Activated T-cell treated with anti-CD3 and anti-CD28 coated beads, Interleukin-2, amount 50 U/mL, for 72 hours (primary cell): ENCODE data around the gene TBRG4. TPM values are rescaled to one million over a fixed set of nuclear protein-coding genes. Genes with fewer than 3 reads are reported as not detected.
"Not testable (repeated sequence)": the region's sequence is repeated elsewhere in the genome, so short reads cannot be mapped to it uniquely, and the experiment has no call there.

Source experiments
- ATAC-seq, 2 donors: fragments of 150-1000 bp; cut with Tn5 transposase; replicated peaks in 1 of 2; 2 replicates each; pipeline ENCODE4 v1.10.0; 2021; ENCODE audit warnings: moderate library complexity in 2 of 2, mild to moderate bottlenecking in 1 of 2
- DNase-seq, 2 donors: peaks; one replicate each; pipeline ENCODE4 v3.0.0; 2021 to 2022; ENCODE audit warnings: mixed read lengths in 1 of 2
- H3K27ac Mint-ChIP-seq: one replicate; pipeline ENCODE4 v1.8.0; 2022; ENCODE audit warnings: mild to moderate bottlenecking, moderate library complexity, mixed read lengths
- H3K27me3 Mint-ChIP-seq: one replicate; pipeline ENCODE4 v1.8.0; 2022; ENCODE audit warnings: low read depth, mixed read lengths
- H3K36me3 Mint-ChIP-seq, 2 donors: one replicate each; pipeline ENCODE4 v1.8.0; 2022; ENCODE audit warnings: mixed read lengths in 2 of 2, mild to moderate bottlenecking in 1 of 2; ENCODE audit not compliant: insufficient read depth in 2 of 2
- H3K4me1 Mint-ChIP-seq: one replicate; pipeline ENCODE4 v1.8.0; 2022; ENCODE audit warnings: low read depth, mixed read lengths
- H3K4me3 Mint-ChIP-seq, 2 donors: one replicate each; pipeline ENCODE4 v1.8.0; 2022; ENCODE audit warnings: mild to moderate bottlenecking in 2 of 2, mixed read lengths in 2 of 2, moderate library complexity in 2 of 2
- H3K9me3 Mint-ChIP-seq, 2 donors: one replicate each; pipeline ENCODE4 v1.8.0; 2022; ENCODE audit warnings: mixed read lengths in 2 of 2
- total RNA-seq, 2 donors: library from RNA; stranded (reverse); gene quantifications; one replicate each; pipeline ENCODE4 v1.2.3, GENCODE V29; 2022

The TBRG4 gene
- 100 to 1,000 TPM; 107 to 118 TPM for total RNA-seq

DNA sequence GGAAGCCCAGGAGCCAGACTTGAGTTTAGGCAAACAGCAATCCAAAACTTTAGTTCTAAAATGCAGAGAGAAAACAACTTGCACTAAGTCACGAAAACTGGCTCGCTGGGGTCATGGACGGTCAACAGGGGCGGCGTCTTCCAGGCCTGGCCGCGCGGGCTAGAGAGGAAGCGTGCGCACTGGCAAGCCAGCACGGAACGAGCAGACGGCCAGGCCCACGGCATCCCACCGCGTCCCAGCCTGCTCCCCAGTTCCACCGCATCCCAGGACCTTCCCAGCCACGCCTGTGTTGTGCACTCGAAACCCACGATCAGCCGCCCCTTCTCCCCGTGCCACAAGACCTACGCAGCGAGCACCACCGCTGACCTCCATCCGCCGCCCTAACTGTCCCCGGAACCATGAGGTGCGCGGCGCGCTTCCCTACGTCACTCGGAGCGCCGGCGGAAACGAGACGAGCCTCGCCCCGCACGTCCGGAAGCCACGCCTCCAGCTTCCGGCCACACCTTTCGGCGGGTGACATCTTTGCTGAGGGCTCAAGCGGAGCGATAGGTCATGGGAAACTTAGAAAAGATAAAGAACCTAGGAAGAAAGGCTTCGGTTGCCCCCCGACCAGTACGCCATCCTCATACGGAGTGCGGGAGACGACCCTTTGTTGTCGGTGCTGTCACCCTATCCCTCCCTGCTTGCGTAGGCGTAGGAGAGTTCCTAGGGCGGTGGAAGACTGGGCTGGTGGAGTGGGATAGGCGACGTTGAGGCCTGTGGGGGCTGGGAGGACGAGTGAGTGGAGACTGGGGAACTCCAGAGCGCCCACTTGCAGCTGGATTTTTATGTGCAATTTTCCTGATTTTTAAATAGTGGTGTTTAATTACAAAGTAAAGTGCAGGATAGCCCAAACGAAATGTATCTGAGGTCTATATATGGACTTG, at the start of gene TBRG4:
Gene TBRG4 (minus strand): TSS at position 400 of the 926 bp plus-strand sequence. CDS start 2,460 bp downstream, outside the sequence.
- Mint-ChIP-seq H3K9me3 (no peaks in the 10 kb centered on the region), H3K27me3 (peaks cover 6% of the 10 kb centered on the region), H3K4me1 (peaks cover 35% of the 10 kb centered on the region), H3K4me3 (peak within 1 kb of the TSS; percentile 94 to 95), H3K36me3 (peaks cover 10 to 24% of the 10 kb centered on the region in 2 donors), H3K27ac (peak within 1 kb of the TSS; percentile 97)
- ATAC-seq (peak; percentile 96 to 98), DNase-seq (peak; percentile 95)

DNA sequence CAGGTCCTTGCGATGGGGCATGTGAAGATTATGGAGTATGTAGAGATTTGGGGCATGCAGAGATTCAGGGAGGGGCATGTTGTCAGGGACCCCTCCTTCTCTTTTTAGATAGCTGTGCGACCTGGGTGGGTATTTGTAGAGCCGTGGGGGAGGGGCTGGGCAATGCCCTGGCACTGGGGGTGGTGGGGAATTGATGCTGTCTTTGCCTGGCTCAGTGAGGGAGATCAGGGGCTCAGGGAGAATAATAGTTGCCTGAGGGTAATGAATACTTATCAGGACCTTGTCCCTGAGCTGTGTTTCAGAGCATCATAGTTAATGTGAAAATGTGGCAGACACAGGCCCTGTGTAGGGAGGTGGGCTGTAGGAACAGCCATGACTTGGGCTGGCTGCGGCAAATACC, 49.6 kb upstream of the TBRG4 start:
- peaks cover 32% of the 10 kb centered on the region for H3K27me3 Mint-ChIP-seq
- H3K4me1 Mint-ChIP-seq, result peaks cover 5% of the 10 kb centered on the region
- no peak overlapping the region for H3K4me3 Mint-ChIP-seq
- peaks cover 2 to 4% of the 10 kb centered on the region in 2 donors for H3K9me3 Mint-ChIP-seq
- no peak overlapping the region for H3K27ac Mint-ChIP-seq
- ATAC-seq, result no peak
- peaks cover 1 to 3% of the 10 kb centered on the region in 2 donors for H3K36me3 Mint-ChIP-seq
- no peak for DNase-seq

DNA sequence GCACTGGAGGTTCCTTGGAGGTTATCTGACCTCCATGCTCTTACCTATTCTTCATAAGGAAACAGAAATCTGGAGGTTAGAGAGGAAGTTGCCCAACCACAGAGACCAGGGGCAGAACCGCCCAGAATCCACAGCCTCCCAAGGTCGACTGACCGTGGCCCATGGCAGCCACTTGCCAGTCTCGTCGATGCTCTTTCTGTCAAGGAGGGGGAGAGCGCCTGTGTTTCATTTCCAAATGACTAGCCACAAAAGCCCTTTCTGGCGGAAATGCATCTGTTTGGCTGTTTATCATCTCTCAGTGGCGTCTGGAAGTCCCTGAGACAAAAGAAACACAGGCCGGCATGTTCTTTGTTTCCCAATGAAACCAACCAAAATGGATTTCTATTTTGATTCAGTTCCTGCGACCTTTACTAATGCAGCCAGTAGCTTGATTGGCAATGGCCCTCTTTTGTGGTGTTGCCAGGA, 49.0 kb upstream of the TBRG4 start:
- H3K4me1 Mint-ChIP-seq, result peaks cover 5% of the 10 kb centered on the region
- H3K27ac Mint-ChIP-seq, result no peak overlapping the region
- ATAC-seq (no peak), DNase-seq (no peak)
- peaks cover 27% of the 10 kb centered on the region for H3K27me3 Mint-ChIP-seq
- no peak overlapping the region for H3K4me3 Mint-ChIP-seq
- H3K9me3 Mint-ChIP-seq, result peaks cover 2 to 4% of the 10 kb centered on the region in 2 donors
- H3K36me3 Mint-ChIP-seq, result peaks cover 1 to 3% of the 10 kb centered on the region in 2 donors

DNA sequence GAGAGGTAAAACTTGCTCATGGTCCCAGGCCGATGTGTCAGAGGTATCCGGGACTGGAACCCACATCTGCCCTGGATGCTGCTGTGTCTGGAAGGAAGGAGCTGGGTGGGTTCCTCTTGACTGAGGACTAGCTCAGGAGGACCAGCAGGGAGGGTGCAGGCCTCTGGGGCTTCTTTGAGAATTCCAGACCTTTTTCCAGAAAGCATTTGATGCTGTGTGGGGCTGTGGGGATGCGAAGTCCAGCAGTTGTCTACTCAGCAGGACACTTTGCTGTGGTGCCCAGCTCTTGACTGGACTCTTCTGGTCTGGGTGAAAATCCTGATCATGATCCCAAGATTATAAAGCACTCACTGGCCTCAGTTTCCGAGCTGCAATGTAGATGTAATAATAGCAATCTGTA, 47.8 kb upstream of the TBRG4 start:
- H3K4me1 Mint-ChIP-seq, result peaks cover 5% of the 10 kb centered on the region
- H3K27me3 Mint-ChIP-seq, result peaks cover 27% of the 10 kb centered on the region
- H3K9me3 Mint-ChIP-seq, result no peaks in the 10 kb centered on the region
- ATAC-seq, result no peak
- no peak overlapping the region for H3K27ac Mint-ChIP-seq
- no peaks in the 10 kb centered on the region for H3K36me3 Mint-ChIP-seq
- H3K4me3 Mint-ChIP-seq, result no peak overlapping the region
- DNase-seq, result no peak

DNA sequence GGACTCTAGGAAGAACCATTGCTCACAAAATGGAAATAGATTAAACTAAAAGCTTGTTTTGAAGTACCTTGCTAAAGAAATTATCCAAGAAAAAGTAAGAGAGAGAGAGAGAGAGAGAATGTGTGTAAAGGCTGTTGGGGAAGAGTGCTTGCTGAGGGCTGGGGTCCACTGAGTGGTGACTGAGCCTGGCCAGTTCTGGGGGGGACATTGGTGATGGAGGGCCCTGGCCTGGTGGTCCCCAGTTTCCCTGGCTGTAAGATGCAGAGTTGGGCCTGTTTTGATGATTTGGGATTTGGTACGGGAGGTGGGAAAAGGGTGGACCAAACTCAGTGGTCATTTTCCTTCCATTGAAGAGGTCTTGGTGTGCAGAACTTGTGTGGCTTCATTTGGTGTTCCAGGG, 47.0 kb upstream of the TBRG4 start:
- Mint-ChIP-seq H3K36me3 (no peaks in the 10 kb centered on the region), H3K27me3 (peaks cover 27% of the 10 kb centered on the region), H3K4me3 (no peak overlapping the region), H3K9me3 (no peaks in the 10 kb centered on the region), H3K27ac (no peak overlapping the region), H3K4me1 (peaks cover 5% of the 10 kb centered on the region)
- no peak for DNase-seq
- no peak for ATAC-seq

DNA sequence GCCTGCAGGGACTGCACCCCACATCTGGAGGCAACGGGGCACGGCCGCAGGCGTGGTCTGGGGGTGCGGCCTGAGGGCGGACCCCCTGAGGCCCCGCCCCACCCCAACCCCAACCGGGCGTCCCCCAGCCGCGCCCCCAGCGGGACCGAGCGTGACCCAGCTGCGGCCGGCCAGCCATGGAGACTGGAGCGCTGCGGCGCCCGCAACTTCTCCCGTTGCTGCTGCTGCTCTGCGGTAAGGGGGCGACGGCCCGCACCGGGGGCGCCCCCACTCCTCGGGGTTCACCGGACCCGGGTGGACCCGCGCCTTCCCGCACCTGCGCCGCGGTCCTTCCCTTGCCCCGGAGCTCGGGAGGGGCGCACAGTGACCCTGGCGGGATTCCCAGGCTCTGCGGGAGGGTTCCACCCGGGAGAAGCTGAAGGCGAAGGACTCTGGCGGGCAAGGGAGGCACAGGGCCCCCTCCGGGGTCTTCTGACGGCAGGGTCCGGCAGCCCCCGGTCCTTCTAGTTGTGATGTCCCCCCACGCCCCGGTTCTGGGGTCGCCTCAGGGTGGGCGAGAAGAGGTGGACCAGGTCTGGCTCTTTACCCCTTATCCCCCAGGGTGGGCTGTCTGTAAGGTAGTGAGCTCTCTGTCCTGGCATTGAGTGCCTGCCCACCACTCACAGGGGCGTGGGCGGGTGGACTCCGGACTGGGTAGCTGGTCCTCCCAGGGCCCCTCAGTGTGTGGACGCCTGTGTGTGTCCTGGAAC, 46.3 kb upstream of the TBRG4 start, which contains the start of gene RAMP3:
Gene RAMP3 (plus strand): TSS at position 139 of the 749 bp plus-strand sequence. CDS start 38 bp downstream, at position 177.
- ATAC-seq (no peak), DNase-seq (no peak)
- Mint-ChIP-seq H3K4me3 (no peak within 1 kb of the TSS), H3K27ac (no peak within 1 kb of the TSS), H3K27me3 (peaks cover 27% of the 10 kb centered on the region), H3K36me3 (no peaks in the 10 kb centered on the region), H3K4me1 (peaks cover 5% of the 10 kb centered on the region), H3K9me3 (no peaks in the 10 kb centered on the region)

DNA sequence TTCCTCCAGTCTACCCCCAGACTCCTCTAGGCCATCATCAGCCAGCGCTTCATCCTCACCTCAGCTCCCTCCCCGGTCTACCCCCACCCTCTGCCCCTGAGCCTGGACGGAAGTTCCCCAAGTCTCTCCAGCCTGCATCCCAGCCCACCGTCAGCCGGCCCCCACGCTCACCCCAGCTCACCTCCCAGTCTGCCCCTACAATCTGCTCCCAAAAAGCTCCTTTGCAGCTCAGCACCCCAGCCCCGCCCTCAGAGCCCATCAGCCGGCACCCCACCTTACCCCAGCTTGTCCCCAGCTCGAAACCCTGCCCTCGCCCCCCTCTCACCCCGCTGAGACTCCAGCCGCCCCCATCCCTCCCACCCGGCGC, 45.8 kb upstream of the TBRG4 start:
- ATAC-seq, result no peak
- Mint-ChIP-seq H3K27me3 (peaks cover 27% of the 10 kb centered on the region), H3K27ac (no peak overlapping the region), H3K4me3 (no peak overlapping the region), H3K36me3 (no peaks in the 10 kb centered on the region), H3K4me1 (peaks cover 5% of the 10 kb centered on the region), H3K9me3 (no peaks in the 10 kb centered on the region)
- no peak for DNase-seq

DNA sequence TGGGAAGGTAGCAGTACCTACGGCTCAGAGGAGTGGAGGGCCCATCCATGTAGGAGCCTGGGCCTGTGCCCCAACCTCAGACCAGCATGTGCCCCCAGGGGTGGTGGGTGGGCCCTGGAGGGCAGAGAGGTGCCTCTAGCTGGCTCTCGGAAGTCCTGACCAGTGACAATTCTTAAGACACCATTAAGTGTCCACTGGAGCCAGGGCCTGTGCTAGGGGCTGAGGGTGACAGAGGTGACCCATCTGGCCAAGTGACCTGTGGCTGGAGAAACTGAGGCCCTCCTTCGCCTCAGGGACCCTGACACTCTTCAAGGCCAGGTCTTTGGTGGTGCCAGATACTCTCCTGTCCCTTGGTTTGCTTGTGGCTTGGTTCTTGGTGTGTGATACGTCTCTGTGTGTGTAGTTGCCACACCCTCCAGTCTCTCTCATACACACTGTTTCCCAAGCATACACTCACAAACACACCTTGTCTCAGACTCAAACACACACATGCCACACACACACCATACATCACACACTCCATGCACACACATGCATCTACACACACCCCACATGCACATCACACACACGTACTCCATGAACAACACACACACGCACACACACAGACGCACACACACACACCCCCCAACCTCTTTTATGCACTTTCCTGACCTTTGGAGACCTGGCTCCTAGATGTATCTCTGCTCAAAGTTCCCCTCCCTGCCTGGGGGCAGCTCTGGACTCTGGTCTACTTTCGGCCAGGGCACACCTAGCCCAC, 45.2 kb upstream of the TBRG4 start:
- peaks cover 5% of the 10 kb centered on the region for H3K4me1 Mint-ChIP-seq
- H3K27me3 Mint-ChIP-seq, result peaks cover 27% of the 10 kb centered on the region
- H3K27ac Mint-ChIP-seq, result no peak overlapping the region
- H3K36me3 Mint-ChIP-seq, result no peaks in the 10 kb centered on the region
- DNase-seq, result no peak
- H3K4me3 Mint-ChIP-seq, result no peak overlapping the region
- no peak for ATAC-seq
- H3K9me3 Mint-ChIP-seq, result no peaks in the 10 kb centered on the region

DNA sequence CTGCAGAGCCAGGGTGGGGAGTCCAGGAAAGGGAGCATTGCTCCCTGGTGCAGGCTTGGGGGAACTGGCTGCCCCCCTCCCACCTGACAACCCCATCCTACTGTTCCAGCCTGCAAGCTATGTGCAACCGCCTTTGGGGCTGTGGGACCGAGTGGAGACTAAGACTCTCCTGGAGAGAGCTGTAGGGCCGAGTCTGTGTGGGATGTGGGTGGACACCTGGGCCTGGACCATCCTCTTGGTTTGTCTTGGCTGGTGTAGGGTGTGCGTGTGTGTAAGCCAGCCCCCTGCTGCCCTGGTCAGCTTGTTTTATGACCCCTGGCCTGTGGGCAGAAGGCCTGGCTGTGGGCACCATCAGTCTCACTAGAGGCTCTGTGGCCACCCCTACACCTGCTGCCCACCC, 44.4 kb upstream of the TBRG4 start:
- no peak for ATAC-seq

DNA sequence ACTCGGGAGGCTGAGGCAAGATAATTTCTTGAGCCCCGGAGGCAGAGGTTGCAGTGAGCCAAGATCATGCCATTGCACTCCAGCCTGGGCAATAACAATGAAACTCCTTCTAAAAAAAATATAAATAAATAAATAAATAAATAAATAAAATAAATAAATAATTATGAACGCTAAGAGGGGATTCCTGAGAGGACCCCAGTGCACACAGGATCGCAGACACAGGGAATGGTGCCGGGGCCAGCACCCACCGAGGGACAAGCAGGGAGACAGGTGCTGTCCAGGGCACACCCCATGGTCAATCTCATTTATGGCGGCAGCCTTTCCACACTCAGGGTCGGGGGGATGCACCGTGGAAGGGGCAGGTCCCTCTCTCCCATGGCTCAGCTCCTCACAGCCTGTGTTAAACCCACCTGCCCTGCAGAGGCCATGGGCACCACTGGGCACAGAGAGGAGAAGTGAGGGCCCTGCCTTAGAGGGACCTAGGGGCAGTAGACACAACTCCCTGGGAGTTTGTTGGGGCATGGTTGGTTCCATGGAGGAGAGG, 43.9 kb upstream of the TBRG4 start:
- peaks cover 5% of the 10 kb centered on the region for H3K4me1 Mint-ChIP-seq
- no peaks in the 10 kb centered on the region for H3K9me3 Mint-ChIP-seq
- ATAC-seq (peak in 1 of 2 donors; percentile 14), DNase-seq (no peak)
- no peak overlapping the region for H3K27ac Mint-ChIP-seq
- H3K36me3 Mint-ChIP-seq, result no peaks in the 10 kb centered on the region
- peaks cover 27% of the 10 kb centered on the region for H3K27me3 Mint-ChIP-seq
- no peak overlapping the region for H3K4me3 Mint-ChIP-seq

More for the DNA sequence above, 44.4 kb upstream of the TBRG4 start:
- no peaks in the 10 kb centered on the region for H3K9me3 Mint-ChIP-seq
- peaks cover 5% of the 10 kb centered on the region for H3K4me1 Mint-ChIP-seq
- no peaks in the 10 kb centered on the region for H3K36me3 Mint-ChIP-seq
- no peak overlapping the region for H3K27ac Mint-ChIP-seq
- no peak overlapping the region for H3K4me3 Mint-ChIP-seq
- DNase-seq, result no peak
- peaks cover 27% of the 10 kb centered on the region for H3K27me3 Mint-ChIP-seq

DNA sequence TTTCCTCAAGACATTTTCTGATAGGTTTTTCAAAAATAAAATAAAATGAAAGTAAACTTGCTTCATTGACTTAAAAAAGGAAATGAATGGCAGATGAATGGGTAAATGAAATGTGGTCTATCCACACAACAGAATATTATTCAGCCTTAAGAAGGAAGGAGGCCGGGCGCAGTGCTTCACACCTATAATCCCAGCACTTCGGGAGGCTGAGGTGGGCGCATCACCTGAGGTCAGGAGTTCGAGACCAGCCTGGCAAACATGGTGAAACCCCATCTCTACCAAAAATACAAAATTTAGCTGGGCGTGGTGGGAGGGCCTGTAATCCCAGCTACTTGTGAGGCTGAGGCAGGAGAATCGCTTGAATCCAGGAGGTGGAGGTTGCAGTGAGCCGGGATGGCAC, 42.4 kb upstream of the TBRG4 start:
- not testable (repeated sequence) for ATAC-seq, DNase-seq, H3K4me3 Mint-ChIP-seq, H3K4me1 Mint-ChIP-seq, H3K27ac Mint-ChIP-seq, H3K36me3 Mint-ChIP-seq, H3K9me3 Mint-ChIP-seq
- peaks cover 18% of the 10 kb centered on the region for H3K27me3 Mint-ChIP-seq

DNA sequence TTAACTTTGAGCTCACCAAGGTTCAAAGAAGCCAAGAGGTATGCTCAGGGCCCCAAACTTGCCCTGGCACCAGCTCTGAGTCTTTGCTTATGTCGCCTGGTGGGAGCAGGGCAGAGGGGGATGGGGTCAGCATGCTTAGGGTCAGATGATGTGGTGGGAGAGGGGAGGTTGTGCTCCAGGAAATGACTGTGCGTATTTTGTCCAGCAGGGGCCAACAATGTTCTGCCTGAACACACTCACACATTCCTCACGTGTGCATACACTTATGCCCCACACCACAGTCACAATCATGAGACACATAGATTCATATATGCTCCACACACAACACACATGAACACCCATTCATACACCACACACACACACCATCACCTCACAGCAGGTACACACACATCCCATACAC, 41.7 kb upstream of the TBRG4 start:
- ATAC-seq (no peak), DNase-seq (no peak)
- Mint-ChIP-seq H3K4me3 (no peak overlapping the region), H3K27ac (no peak overlapping the region), H3K27me3 (peaks cover 11% of the 10 kb centered on the region), H3K9me3 (no peaks in the 10 kb centered on the region), H3K4me1 (peaks cover 5% of the 10 kb centered on the region), H3K36me3 (no peaks in the 10 kb centered on the region)
